HG03469 (cell line): ENCODE data around the gene OR7C1.
"Not testable (repeated sequence)": the region's sequence is repeated elsewhere in the genome, so short reads cannot be mapped to it uniquely, and the experiment has no call there.

Source experiments
- ATAC-seq: cut with Tn5 transposase; IDR thresholded peaks from one replicate; pipeline ENCODE4 v1.9.1; 2021; ENCODE audit warnings: mild to moderate bottlenecking, moderate library complexity, moderate number of reproducible peaks; ENCODE audit not compliant: unreplicated experiment

Gene OR7C1

DNA sequence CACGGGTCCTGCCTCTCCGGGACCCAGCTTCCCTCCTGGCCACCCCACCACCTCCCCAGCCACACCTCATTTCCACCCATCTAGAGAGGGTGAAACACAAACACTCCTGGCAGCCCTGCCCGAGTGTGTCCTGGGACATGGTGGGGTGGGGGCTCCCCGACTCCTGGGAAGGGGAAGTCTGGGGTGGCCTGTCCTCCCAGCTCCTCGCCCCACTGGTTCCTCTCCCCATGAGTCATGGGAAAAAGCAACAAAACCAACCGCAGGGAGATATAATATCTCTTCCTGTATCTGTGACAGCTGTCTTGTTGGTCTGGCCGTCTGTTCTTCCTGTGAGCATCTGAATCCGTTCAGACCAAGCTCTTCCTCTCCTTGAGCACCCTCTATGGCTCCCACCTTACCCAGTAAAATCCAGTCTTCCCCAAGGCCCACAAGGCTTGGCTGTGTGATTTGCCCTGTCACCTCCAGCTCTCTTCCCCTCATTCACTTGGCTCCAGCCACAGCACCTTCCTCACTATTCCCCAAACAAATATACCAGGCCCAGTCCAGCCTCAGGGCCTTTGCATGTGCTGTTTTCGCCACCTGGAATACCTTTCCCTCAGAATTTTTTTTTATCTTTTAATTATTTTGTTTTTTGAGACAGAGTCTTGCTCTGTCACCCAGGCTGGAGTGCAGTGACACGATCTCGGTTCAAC lies 49.7 kb downstream of the OR7C1 start:
- ATAC-seq, result not testable (repeated sequence)

- not testable (repeated sequence) for ATAC-seq
Observed at GRCh38 chr19:14784730-14785101, 50.3 kb downstream of the OR7C1 start.

DNA sequence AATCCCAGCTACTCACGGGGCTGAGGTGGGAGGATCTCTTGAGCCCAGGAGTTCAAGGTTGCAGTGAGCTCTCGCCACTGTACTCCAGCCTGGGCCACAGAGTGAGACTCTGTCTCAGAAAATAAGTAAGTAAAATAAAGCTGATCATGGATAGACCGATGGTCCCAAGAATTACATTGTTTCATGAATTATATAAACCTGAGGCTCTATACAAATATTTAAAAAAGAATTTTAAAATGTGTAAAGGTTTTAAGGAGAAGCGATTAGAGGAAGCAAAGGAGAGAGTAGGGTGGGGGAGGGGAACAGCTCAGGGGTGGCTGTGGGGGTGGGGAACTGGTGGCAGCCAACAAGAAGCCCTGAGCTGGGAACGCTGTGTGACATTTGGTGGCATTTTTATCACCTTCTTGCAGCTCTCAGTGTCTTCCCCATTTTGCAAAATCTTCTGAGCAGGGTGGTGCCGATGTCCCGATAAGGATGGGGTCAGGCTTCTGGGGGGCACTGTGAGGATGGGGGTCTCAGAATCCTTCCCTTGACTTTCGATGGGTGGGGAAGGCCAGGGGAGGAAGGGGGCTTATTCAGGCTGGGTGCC lies 51.5 kb downstream of the OR7C1 start:
- not testable (repeated sequence) for ATAC-seq

DNA sequence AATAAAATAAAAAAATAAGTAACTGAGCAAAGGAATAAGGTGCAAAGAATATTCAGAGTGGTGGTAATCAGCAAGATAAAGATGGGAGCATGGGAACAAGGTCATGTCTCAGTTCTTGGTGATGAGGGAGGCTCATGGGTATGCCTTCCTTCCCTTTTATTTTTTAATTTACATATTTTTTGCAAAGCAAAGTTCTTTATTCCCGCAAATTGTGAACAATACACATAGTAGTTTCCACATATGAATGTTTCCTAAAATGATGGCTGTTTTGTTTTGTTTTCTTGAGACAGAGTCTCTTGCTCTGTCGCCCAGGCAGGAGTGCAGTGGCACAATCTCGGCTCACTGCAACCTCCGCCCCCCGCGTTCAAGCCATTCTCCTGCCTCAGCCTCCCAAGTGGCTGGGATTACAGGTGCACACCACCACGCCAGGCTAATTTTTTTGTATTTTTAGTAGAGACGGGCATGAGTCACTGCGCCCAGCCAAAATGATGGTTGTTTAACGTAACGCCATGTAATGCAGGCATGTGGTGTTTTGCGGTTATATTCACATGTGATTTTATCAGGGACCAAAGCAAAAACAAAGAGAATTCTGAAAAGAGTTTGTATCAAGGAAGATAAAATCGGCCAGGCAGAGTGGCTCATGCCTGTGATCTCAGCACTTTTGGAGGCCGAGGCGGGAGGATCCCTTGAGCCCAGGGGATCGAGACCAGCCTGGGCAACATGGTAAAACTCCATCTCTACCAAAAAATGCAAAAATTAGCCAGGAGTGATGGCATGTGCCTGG lies 52.2 kb downstream of the OR7C1 start:
- no peak for ATAC-seq

DNA sequence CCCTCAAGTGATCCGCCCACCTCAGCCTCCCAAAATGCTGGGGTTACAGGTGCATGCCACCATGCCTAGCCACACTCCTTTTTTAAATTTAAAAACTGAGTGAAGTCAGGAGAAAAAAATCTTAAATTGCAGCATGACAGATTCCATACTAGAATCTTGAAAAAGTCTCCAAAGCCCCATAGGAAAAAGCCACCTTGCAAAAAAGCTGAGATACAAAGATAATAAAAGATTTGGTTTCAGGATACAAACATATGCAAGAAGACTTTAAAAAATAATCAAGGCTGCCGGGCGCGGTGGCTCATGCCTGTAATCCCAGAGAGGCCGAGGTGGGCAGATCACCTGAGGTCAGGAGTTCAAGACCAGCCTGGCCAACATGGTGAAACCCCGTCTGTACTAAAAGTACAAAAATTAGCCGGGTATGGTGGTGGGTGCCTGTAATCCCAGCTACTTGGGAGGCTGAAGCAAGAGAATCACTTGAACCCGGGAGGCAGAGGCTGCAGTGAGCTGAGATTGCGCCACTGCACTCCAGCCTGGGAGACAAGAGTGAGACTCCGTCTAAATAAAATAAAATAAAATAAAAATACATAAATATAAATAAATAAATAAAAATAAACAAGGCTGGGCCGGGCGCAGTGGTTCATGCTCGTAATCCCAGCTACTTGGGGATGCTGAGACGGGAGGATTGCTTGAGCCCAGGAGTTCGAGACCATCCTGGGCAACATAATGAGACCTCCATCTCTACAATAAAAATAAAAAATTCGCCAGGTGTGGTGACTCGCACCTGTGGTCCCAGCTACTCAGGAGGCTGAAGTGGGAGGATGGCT lies 53.1 kb downstream of the OR7C1 start:
- ATAC-seq, result not testable (repeated sequence)

DNA sequence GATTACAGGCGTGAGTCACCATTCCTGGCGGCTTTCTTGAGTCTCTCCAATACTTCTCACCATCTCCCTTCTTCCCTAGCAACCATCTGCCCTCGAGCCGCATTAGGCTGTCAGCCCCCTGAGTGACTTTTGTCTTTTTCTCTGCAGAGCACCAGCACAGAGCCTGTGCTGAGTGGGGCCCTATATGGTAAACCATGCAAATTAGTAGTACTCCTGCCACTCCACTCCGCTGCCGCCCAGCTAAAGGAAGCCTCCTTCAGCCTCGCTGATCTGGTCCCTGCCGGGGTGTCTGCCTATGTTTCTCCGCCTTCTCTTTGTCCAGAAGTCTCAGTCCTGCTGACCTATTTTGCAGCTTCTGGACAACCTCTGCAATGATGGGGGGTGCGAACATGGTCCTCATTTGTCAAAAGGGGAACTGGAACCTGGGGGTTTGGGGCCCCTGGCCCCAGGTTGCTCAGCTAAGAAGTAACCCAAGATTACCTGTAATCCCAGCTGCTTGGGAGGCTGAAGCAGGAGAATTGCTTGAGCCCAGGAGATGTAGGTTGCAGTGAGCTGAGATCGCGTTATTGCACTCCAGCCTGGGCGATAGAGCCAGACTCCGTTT lies 54.3 kb downstream of the OR7C1 start:
- not testable (repeated sequence) for ATAC-seq

DNA sequence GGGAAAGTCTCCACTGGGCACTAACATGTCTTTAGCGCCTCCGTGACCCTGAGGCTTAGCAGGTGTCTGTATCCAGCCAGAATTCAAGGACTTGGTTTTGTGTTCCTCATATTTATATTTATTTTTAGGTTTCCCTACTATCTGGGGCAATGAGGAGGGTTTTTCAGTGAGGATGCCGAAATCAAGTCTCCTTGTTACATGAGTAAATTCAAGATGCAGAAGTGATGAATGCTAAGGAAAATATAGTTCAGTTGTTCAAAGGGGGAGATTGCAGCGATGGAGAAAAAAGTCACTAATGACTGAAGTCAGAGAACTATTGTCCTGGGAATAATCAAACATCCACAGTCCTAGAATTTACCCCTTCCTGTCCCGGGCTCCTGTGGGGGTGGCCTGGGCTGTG lies 55.8 kb downstream of the OR7C1 start:
- no peak for ATAC-seq

GRCh38 chr19:14778110-14778845 lies 56.7 kb downstream of the OR7C1 start, which contains the start of gene ADGRE2:
TSS of gene ADGRE2 (minus strand) at chr19:14778560. CDS start at chr19:14776756, 1,804 bp downstream.
- not testable (repeated sequence) for ATAC-seq

DNA sequence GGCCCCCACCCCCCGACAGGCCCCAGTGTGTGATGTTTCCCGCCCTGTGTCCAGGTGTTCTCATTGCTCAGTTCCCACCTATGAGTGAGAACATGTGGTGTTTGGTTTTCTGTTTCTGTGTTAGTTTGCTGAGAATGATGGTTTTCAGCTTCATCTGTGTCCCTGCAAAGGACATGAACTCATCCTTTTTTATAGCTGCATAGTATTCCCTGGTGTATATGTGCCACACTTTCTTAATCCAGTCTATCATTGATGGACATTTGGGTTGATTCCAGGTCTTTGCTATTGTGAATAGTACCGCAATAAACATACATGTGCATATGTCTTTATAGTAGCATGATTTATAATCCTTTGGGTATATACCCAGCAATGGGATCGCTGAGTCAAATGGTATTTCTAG lies 57.3 kb downstream of the OR7C1 start:
- not testable (repeated sequence) for ATAC-seq

- ATAC-seq, result no peak
Observed at GRCh38 chr19:14775869-14776586, 59.0 kb downstream of the OR7C1 start.

DNA sequence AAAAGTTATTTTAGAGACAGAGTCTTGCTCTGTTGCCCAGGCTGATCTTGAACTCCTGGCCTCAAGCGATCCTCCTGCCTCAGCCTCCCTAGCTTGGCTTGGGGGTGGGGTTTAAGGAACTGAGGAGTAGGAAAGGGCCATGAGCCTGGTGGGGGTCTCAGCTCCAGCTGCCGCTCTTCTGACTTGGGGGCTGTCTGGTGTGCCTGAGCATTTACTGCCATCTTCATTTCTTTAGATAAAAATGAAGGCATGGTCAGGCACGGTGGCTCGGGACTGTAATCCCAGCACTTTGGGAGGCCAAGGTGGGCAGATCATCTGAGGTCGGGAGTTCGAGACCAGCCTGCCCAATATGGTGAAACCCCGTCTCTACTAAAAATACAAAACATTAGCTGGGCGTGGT lies 59.7 kb downstream of the OR7C1 start:
- not testable (repeated sequence) for ATAC-seq

- ATAC-seq, result no peak
Observed at GRCh38 chr19:14774373-14774772, 60.6 kb downstream of the OR7C1 start.

- ATAC-seq, result not testable (repeated sequence)
Observed at GRCh38 chr19:14773722-14774121, 61.3 kb downstream of the OR7C1 start.

- no peak for ATAC-seq
Observed at GRCh38 chr19:14772995-14773394, 62.0 kb downstream of the OR7C1 start.

DNA sequence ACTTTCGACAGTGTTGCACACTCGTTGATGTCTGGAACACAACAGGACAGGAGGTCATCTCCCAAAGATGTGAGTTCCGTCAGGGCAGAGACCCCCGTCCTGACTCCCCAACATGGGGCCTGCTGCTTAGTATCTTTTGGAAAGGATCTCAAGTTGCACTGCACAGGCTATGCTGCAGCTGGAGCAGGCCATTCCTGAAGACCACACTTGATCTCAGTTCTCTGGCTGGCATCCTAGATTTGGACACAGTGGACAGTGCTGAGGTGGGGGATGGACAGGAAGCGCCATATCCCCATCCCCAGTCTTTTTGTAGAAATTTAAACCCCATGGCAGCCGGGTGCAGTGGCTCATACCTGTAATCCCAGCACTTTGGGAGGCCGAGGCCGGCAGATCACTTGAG lies 62.5 kb downstream of the OR7C1 start:
- ATAC-seq, result no peak

GRCh38 chr19:14770944-14771839 lies 63.8 kb downstream of the OR7C1 start:
- no peak for ATAC-seq

DNA sequence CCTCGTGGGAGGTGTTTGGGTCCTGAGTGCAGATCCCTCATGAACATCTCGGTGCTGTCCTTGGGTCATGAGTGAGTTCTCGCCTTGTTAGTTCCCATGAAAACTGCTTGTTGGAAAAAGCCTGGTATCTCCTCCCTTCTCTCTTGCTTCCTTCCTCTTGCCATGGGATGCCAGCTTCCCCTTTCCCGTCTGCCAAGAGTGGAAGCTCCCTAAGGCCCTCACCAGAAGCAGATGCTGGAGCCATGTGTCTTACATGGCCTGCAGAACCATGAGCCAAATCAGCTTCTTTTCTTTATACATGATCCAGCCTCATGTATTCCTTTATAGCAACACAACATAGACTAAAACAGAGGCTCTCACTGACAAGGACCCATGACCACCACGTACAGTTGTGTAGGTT lies 64.8 kb downstream of the OR7C1 start:
- ATAC-seq, result no peak

- ATAC-seq, result no peak
Observed at GRCh38 chr19:14769201-14769600, 65.8 kb downstream of the OR7C1 start.
